Measurements from ENCODE around the gene GALK2. TPM values are rescaled to one million over a fixed set of nuclear protein-coding genes. Genes with fewer than 3 reads are reported as not detected.

Gene GALK2
- total and polyA plus RNA-seq, 2 of the 4 experiments (the other 2 are of a cell fraction), result 27.0 to 63.6 TPM

DNA sequence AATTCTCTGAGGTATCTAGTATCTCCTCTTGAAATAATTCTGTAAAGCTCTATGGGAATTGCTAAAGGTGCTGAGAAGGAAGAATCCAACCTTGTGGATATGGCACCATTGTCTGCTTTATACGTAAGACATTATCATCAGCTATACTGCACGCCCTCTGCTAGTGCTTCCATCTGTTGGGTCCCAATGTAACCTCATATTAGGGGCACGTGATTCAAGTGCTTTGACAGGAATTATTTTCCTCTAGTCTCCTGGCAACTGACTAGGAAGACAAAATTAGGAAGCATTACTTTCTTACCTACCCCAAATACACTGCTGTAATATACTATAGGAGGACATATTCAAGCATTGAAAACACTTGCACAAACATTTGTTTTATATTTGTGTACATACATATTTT, 38.6 kb upstream of the GALK2 start:
- Histone ChIP-seq H2BK5ac (ENCODE audit: low read depth, low read length, poor library complexity, severe bottlenecking) (no peak overlapping the region), H2AK5ac (ENCODE audit: low read depth, low read length) (no peak overlapping the region), H3K18ac (ENCODE audit: low read depth, low read length) (no peak overlapping the region), H2BK120ac (ENCODE audit: low read depth, low read length) (no peak overlapping the region), H3K9ac (ENCODE audit: low read depth, low read length) (no peak overlapping the region), H3K4me3 (ENCODE audit: insufficient read depth, low read depth, low read length) (no peak overlapping the region), H3K79me1 (ENCODE audit: low read depth in 1 of 2, low read length in 2 of 2) (peaks cover 18% of the 10 kb centered on the region in 2 experiments), H2BK15ac (ENCODE audit: low read depth, low read length) (no peak overlapping the region), H3K56ac (ENCODE audit: extremely low read depth, insufficient read depth, low read length) (no peak overlapping the region), H3K14ac (replicated peaks; ENCODE audit: low read depth, low read length) (no peak overlapping the region), H4K91ac (ENCODE audit: insufficient read depth, low read depth, low read length) (no peak overlapping the region), H3K23ac (ENCODE audit: low read depth, low read length) (no peak overlapping the region), H3K9me1 (ENCODE audit: insufficient read depth, low read length) (no peaks in the 10 kb centered on the region), H2AK9ac (replicated peaks; ENCODE audit: low read depth, low read length, poor library complexity) (no peak overlapping the region), H4K20me1 (ENCODE audit: insufficient read depth, low read length) (no peaks in the 10 kb centered on the region), H3K9me3 (ENCODE audit: control insufficient read depth, insufficient read depth, low read length) (no peaks in the 10 kb centered on the region), H3K27ac (ENCODE audit: insufficient read depth, low read length) (no peak overlapping the region), H3K36me3 (ENCODE audit: control insufficient read depth, insufficient read depth, low read length) (peaks cover 30% of the 10 kb centered on the region), H4K5ac (ENCODE audit: low read depth, low read length) (no peak overlapping the region), H2BK20ac (ENCODE audit: low read depth, low read length) (no peak overlapping the region), H2AFZ (replicated peaks; ENCODE audit: low read length, poor library complexity) (no peak overlapping the region), H3K4ac (ENCODE audit: low read depth, low read length) (no peak overlapping the region), H4K8ac (ENCODE audit: low read depth in 2 of 2, low read length in 2 of 2) (no peak overlapping the region), H3K27me3 (ENCODE audit: control insufficient read depth, insufficient read depth, low read length) (no peaks in the 10 kb centered on the region), H3K4me2 (ENCODE audit: low read depth, low read length) (no peak overlapping the region), H3K4me1 (ENCODE audit: control insufficient read depth, insufficient read depth, low read length) (peaks cover 4% of the 10 kb centered on the region; the same call in 1 of the 2 replicates)
- ChIA-PET CTCF (no interaction called here), POLR2A (ENCODE audit: unreplicated experiment) (no interaction called here)
- intact Hi-C loops (cut with micrococcal nuclease), result no loop called here
- no peak for DNase-seq
- no TSS peak for BruUV-seq (replicated peaks)
- no peak for TF ChIP-seq MAZ (IDR thresholded peaks at IDR 0.05; ENCODE audit: borderline replicate concordance, low read depth, low read length)
- no peak for TF ChIP-seq SMC3 (IDR thresholded peaks at IDR 0.05; ENCODE audit: low read depth, low read length)
- TF ChIP-seq FOS (IDR thresholded peaks at IDR 0.05; ENCODE audit: low read depth, low read length), result no peak
- TF ChIP-seq RAD21 (IDR thresholded peaks at IDR 0.05; ENCODE audit: low read length), result no peak
- TF ChIP-seq RFX5 (IDR thresholded peaks at IDR 0.05; ENCODE audit: low read depth, low read length), result no peak
- no peak for TF ChIP-seq CHD1 (IDR thresholded peaks at IDR 0.05; ENCODE audit: low read depth, low read length)
- TF ChIP-seq CEBPB (IDR thresholded peaks at IDR 0.05; ENCODE audit: low read depth, low read length), result no peak
- no peak for TF ChIP-seq BHLHE40 (IDR thresholded peaks at IDR 0.05; ENCODE audit: low read depth, low read length)
- TF ChIP-seq, protein P1, sequence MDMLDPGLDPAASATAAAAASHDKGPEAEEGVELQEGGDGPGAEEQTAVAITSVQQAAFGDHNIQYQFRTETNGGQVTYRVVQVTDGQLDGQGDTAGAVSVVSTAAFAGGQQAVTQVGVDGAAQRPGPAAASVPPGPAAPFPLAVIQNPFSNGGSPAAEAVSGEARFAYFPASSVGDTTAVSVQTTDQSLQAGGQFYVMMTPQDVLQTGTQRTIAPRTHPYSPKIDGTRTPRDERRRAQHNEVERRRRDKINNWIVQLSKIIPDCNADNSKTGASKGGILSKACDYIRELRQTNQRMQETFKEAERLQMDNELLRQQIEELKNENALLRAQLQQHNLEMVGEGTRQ (IDR thresholded peaks at IDR 0.05; ENCODE audit: low read depth, low read length), result no peak
- TF ChIP-seq, protein P2, sequence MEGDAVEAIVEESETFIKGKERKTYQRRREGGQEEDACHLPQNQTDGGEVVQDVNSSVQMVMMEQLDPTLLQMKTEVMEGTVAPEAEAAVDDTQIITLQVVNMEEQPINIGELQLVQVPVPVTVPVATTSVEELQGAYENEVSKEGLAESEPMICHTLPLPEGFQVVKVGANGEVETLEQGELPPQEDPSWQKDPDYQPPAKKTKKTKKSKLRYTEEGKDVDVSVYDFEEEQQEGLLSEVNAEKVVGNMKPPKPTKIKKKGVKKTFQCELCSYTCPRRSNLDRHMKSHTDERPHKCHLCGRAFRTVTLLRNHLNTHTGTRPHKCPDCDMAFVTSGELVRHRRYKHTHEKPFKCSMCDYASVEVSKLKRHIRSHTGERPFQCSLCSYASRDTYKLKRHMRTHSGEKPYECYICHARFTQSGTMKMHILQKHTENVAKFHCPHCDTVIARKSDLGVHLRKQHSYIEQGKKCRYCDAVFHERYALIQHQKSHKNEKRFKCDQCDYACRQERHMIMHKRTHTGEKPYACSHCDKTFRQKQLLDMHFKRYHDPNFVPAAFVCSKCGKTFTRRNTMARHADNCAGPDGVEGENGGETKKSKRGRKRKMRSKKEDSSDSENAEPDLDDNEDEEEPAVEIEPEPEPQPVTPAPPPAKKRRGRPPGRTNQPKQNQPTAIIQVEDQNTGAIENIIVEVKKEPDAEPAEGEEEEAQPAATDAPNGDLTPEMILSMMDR (conservative IDR thresholded peaks at IDR 0.05; ENCODE audit: low read depth, low read length), result no peak
- no peak for TF ChIP-seq MAFK (IDR thresholded peaks at IDR 0.05; ENCODE audit: low read depth, low read length)
- TF ChIP-seq POLR2A (IDR thresholded peaks at IDR 0.05; ENCODE audit: low read depth, low read length), result no peak
- TF ChIP-seq RCOR1 (IDR thresholded peaks at IDR 0.05; ENCODE audit: insufficient replicate concordance, low read length), result no peak
- TF ChIP-seq, protein P3, sequence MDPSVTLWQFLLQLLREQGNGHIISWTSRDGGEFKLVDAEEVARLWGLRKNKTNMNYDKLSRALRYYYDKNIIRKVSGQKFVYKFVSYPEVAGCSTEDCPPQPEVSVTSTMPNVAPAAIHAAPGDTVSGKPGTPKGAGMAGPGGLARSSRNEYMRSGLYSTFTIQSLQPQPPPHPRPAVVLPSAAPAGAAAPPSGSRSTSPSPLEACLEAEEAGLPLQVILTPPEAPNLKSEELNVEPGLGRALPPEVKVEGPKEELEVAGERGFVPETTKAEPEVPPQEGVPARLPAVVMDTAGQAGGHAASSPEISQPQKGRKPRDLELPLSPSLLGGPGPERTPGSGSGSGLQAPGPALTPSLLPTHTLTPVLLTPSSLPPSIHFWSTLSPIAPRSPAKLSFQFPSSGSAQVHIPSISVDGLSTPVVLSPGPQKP (IDR thresholded peaks at IDR 0.05; ENCODE audit: borderline replicate concordance, low read depth, low read length), result no peak
- no peak for TF ChIP-seq MXI1 (IDR thresholded peaks at IDR 0.05; ENCODE audit: borderline replicate concordance, low read depth, low read length)
- no peak for TF ChIP-seq NFE2L2 (IDR thresholded peaks at IDR 0.05; ENCODE audit: low read depth, low read length)
- dilution Hi-C loops (cut with HindIII; ENCODE audit: low sequenced_read_pairs, unreplicated experiment), result no loop called here
- WGBS, 2 experiments (ENCODE audit: extremely low coverage in 2 of 2, insufficient read length in 1 of 2), result no CpG with 5 or more reads among the region's 3 CpGs
- no peak for ATAC-seq (ENCODE audit: low read depth)
- in situ Hi-C loops (cut with MboI; ENCODE audit: low sequenced_read_pairs), result no loop called here
